ENCODE results near the gene EMP1.

The EMP1 gene

DNA sequence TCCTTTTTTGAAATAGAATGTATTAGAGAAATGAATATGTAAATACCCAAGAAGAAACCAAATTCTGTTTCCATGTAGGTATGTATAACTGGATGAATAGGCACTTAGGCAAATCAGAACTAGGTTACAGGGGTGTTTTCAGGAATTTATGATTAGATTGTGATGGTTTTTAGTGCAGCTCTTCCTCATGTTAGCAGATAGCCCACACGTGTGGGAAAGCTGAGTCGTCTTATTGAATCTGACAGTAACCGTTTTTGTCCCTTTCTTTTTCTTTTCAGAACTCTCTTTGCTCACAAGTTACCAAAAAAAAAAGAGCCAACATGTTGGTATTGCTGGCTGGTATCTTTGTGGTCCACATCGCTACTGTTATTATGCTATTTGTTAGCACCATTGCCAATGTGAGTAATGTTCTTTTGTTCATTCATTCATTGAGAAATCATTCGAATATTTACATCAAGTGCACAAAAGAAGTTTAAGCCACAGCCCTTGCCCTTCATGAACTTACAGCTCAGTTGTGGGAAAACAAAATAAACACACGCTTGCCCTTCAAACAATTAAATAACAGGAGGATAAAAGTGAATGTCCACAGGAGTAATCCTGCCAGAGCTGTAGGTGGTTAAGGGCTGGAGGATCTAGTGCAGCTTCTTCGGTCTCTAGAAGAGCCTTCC is 14.8 kb downstream of the EMP1 start:
- TF ChIP-seq ZNF274 (IDR thresholded peaks at IDR 0.05; ENCODE audit: low read depth, low read length): no peak
- no peak overlapping the region for H3K4me3 ChIP-seq (ENCODE audit: low read length)

DNA sequence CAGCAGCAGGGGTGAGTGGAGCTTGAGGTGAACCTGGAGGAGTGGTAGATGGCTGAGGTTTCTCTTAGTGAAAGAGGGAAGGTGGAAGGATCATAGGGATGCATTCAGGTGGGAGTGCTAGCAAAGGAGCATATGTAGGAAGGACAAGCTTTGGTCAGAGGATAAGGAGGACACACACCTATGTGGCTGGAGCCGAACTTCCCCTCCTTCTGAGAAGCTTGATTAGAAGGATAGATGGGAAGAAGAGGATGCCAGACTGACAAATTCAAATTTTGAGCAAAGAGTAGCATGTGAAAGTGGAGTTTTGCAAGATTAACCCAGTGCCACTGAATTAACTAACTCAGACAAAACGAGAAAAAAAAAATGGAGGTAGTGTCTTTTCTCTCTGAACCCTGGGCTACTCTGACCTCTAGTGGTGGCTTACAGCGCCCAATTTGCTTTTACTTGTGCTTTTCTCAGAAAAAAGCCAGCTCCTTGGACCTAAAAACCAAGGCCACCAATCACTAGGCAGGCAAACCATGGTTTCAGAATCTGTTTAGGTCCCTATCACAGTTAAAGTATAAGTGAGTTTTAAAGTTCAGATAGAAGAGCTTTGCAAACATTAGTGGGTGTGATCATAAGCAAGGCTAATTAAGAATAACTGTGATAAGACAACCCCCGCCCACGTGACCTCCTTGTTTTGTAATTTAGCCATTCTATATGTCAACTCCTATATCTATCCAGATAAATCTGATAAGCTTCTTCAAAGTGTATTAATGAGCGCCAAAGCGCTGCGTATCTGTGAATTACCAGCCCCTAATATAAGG is 15.5 kb downstream of the EMP1 start:
- no peak for TF ChIP-seq ZNF274 (IDR thresholded peaks at IDR 0.05; ENCODE audit: low read depth, low read length)
- no peak overlapping the region for H3K4me3 ChIP-seq (ENCODE audit: low read length)

GRCh38 chr12:13215056-13215455 is 18.5 kb downstream of the EMP1 start:
- H3K4me3 ChIP-seq (ENCODE audit: low read length): no peak overlapping the region
- no peak for TF ChIP-seq ZNF274 (IDR thresholded peaks at IDR 0.05; ENCODE audit: low read depth, low read length)

GRCh38 chr12:13218641-13219040 is 22.1 kb downstream of the EMP1 start:
- TF ChIP-seq ZNF274 (IDR thresholded peaks at IDR 0.05; ENCODE audit: low read depth, low read length): no peak
- H3K4me3 ChIP-seq (ENCODE audit: low read length): no peak overlapping the region

DNA sequence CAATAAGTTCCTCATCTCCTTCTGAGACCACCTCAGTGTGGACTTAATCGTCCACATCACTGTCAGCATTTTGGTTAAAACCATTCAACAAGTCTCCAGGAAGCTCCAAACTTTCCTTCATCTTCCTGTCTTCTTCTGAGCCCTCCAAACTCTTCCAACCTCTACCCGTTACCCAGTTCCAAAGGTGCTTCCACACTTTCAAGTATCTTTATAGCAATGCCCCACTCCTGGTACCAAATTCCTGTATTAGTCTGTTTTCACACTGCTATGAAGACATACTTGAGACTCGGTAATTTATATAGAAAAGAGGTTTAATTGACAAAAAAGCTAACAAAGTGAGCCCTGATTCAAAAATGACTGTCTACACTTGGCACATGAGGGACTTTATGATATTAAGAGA is 22.8 kb downstream of the EMP1 start:
- TF ChIP-seq ZNF274 (IDR thresholded peaks at IDR 0.05; ENCODE audit: low read depth, low read length): no peak

GRCh38 chr12:13220838-13221237 is 24.3 kb downstream of the EMP1 start:
- H3K4me3 ChIP-seq (ENCODE audit: low read length): no peak overlapping the region
- no peak for TF ChIP-seq ZNF274 (IDR thresholded peaks at IDR 0.05; ENCODE audit: low read depth, low read length)

More for the DNA sequence above, 22.8 kb downstream of the EMP1 start:
- H3K4me3 ChIP-seq (ENCODE audit: low read length): no peak overlapping the region

DNA sequence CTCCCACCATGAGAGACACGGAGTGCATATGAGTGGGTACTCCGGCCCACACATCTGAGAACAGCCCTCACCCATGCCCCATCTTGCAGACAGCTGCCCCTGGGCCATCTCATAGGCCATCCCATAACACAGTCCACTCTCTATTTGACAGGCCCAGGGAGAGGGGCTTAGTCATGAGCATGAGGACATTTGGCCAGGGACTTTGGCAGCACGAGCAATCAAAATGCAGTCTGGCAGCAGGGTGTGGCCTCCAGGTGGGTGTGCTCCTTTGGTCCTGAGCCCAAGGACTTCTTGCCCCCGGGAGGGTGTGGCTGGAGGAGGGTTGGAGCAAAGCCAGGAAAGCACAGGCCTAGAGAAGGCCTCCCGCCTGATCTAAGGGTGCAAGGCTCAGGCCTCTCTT is 25.6 kb downstream of the EMP1 start:
- H3K4me3 ChIP-seq (ENCODE audit: low read length): no peak overlapping the region
- TF ChIP-seq ZNF274 (IDR thresholded peaks at IDR 0.05; ENCODE audit: low read depth, low read length): no peak

- TF ChIP-seq ZNF274 (IDR thresholded peaks at IDR 0.05; ENCODE audit: low read depth, low read length): no peak
- no peak overlapping the region for H3K4me3 ChIP-seq (ENCODE audit: low read length)
Measured at GRCh38 chr12:13223179-13223804, 26.8 kb downstream of the EMP1 start.

GRCh38 chr12:13223941-13224340 is 27.4 kb downstream of the EMP1 start:
- no peak overlapping the region for H3K4me3 ChIP-seq (ENCODE audit: low read length)
- TF ChIP-seq ZNF274 (IDR thresholded peaks at IDR 0.05; ENCODE audit: low read depth, low read length): no peak

- no peak for TF ChIP-seq ZNF274 (IDR thresholded peaks at IDR 0.05; ENCODE audit: low read depth, low read length)
- no peak overlapping the region for H3K4me3 ChIP-seq (ENCODE audit: low read length)
Measured at GRCh38 chr12:13227191-13227590, 30.7 kb downstream of the EMP1 start.

- TF ChIP-seq ZNF274 (IDR thresholded peaks at IDR 0.05; ENCODE audit: low read depth, low read length): no peak
- no peak overlapping the region for H3K4me3 ChIP-seq (ENCODE audit: low read length)
Measured at GRCh38 chr12:13228579-13228978, 32.1 kb downstream of the EMP1 start.

GRCh38 chr12:13229504-13229903 is 33.0 kb downstream of the EMP1 start:
- no peak overlapping the region for H3K4me3 ChIP-seq (ENCODE audit: low read length)
- no peak for TF ChIP-seq ZNF274 (IDR thresholded peaks at IDR 0.05; ENCODE audit: low read depth, low read length)

DNA sequence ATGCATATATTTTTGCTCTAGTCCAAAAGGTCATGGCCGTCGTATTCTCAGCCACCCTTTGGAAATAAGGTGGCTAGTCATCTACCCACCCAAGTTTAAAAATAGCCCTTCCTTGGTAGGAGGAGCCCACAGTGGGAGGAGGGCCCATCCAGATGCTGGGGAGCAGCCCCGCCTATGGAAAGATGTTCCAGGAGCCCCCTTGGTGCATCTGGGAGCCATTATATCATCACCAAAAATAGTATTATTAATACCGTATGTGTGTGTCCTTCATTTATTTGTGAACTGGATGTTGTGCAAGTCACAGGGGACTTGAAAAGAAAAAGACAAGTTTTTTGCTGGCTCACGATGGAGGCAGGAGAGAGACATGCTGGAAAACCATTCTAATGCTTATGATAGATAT is 34.0 kb downstream of the EMP1 start:
- no peak overlapping the region for H3K4me3 ChIP-seq (ENCODE audit: low read length)
- no peak for TF ChIP-seq ZNF274 (IDR thresholded peaks at IDR 0.05; ENCODE audit: low read depth, low read length)

DNA sequence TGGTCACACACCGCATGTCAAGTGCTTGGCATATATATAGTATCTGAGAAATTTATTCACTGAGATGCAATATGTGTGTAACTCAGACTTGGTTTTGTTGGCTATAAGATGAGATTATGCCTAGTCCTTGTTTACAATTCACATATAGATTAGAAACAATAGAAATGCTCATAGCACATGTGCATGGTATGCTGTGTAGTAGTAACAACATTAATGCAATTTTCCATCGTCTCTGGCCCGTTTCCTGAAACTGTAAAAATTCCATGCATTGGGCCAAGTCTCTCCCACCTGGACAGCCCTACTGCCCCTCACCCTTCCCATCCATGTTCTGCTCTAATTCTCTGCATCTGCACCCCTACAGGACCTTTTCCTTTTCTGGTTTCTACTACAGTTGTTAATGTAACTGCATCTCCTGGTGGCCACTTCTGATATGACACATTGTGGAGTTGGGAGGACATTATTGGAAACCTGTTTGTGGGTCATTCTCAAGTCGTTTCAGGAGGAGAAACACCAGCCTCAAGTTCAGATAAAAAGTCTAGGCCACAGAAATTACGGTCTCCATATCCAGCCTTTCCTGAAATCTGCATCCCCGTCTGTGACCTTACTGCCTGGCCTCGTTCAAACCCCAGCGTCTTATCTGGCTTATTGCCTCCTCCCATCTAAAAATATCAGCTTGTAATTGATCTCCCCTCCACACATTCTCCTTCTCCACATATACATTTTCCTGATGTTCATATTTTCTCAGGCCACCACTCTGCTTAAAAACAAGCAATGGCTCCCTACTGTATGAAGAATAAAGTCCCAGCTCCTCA is 37.5 kb downstream of the EMP1 start:
- H3K4me3 ChIP-seq (ENCODE audit: low read length): no peak overlapping the region
- no peak for TF ChIP-seq ZNF274 (IDR thresholded peaks at IDR 0.05; ENCODE audit: low read depth, low read length)

Data from GM08714 (cell line).